NCI-H1417 (cell line): ENCODE results near the gene SPINT2.

Source experiments
- DNase-seq, 3 experiments: peaks; one replicate each; lab custom pipeline; 2025; lab: John Stamatoyannopoulos, UW

Gene SPINT2

GRCh38 chr19:38320969-38321339 lies 56.6 kb downstream of the SPINT2 start:
- no peak for DNase-seq

- no peak for DNase-seq
Measured at GRCh38 chr19:38321646-38322196, 57.3 kb downstream of the SPINT2 start.

- DNase-seq = no peak
Measured at GRCh38 chr19:38323291-38323690, 58.9 kb downstream of the SPINT2 start.

- no peak for DNase-seq
Measured at GRCh38 chr19:38324431-38324830, 60.1 kb downstream of the SPINT2 start.

GRCh38 chr19:38326591-38326990 lies 62.2 kb downstream of the SPINT2 start:
- DNase-seq = no peak

DNA sequence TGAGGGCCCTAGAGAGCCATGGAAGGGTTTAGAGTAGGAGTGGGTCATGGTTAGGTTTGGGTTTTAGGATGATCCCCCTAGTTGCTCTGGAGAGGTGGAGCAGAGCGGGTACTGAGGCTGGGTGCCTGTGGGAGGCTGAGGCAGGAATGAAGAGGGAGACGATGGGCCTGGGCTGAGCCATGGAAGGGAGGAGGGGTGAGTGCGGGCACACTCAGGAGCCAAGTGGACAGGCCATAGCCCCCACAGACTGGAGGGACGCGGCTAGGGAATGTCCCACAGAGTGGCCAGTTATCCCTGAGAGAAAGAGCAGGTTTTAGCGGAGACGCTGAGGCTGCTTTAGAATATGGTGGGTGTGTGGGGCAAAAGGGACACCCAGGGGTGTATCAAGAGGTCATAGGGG lies 65.3 kb downstream of the SPINT2 start:
- no peak for DNase-seq

DNA sequence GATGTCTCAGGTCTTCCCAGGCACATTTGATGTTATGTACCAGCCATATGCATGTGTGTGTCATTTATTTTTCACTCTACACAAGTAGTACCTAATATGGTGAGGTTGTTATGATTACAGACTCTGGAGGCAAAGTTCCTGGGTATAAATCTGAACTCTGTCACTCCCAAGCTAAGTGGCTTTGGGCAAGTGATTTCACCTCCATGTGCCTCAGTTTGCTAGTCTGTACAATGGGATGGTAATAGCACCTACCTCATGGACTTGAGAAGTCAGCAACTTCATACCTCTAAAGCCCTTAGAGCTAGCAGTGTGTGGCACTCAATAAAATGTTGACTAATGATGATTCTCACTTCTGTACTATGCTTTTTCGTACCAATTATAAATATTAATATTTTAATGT lies 67.4 kb downstream of the SPINT2 start:
- no peak for DNase-seq

GRCh38 chr19:38333245-38333644 lies 68.9 kb downstream of the SPINT2 start:
- DNase-seq = no peak

DNA sequence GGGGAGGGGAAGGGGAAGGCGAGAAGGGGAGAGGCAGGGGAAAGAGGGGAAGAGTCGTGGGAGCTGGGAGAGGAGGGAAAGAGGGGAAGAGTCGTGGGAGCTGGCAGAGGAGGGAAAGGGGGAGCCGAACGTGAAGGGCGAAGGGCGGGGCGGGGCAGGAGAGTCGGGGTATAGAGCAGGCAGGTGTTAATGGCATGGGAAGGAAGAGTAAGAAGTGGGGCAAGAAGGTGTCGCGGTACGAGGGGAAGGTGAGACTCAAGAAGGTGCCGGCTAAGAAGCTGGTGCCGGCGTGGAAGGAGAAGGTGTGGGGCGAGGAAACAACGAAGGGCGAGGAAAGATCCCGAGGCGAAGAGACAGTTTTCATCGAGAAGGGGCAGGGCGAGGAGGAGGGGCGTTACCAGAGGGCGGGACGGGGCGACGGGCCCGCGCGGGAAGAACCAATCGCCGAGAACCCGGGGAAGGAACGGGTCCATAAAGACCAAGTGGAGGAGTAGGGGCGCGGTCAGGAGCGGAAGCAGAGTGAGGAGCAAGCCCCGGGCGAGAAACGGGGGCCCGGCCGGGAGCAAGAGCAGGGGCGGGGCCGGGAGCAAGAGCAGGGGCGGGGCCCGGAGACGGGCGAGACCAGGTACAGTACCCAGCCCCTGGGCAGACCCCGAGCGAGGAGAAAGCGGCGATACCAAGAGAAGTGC lies 71.7 kb downstream of the SPINT2 start:
- DNase-seq = peak; percentile 90 to 96 (median 95)

DNA sequence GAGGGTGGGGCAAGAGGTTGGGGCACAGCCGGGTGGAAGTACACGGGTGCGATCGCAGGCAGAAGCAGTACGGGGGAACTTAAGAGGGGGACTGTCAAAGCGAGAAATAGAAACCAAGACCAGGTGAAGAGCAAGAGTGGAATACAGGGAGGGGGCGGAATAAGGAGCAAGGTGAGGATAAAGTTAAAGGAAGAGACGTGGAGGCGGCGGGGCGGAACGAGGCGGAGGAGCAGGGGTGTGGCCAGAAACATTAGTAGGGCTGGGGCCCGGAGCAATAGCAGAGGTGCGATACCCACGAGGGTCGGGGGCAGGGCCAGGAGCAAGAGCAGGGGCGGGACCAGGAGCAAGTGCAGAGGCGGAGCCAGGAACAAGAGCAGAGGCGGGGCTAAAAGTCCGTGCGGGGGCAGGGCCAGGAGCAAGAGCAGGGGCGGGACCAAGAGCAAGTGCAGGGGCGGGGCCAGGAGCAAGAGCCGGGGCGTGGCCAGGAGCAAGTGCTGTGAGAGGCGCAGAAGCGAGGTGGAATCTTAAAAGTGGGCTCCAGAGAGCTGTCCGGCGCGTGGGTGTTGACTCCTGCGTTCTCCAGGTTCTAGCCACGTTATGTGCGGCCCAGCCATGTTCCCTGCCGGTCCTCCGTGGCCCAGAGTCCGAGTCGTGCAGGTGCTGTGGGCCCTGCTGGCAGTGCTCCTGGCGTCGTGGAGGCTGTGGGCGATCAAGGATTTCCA lies 72.4 kb downstream of the SPINT2 start:
- DNase-seq = peak; percentile 85 to 98 (median 93)

DNA sequence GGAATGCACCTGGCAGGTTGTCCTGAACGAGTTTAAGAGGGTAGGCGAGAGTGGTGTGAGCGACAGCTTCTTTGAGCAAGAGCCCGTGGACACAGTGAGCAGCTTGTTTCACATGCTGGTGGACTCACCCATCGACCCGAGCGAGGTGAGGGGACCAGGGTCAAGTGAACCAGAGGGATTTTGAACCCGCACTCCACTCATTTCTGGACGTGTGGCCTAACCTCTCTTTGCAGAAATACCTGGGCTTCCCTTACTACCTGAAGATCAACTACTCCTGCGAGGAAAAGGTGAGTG lies 72.9 kb downstream of the SPINT2 start:
- DNase-seq = no peak

- DNase-seq = peak in 1 of 3 experiments; percentile 2
Measured at GRCh38 chr19:38339011-38339410, 74.6 kb downstream of the SPINT2 start.

GRCh38 chr19:38340927-38341326 lies 76.6 kb downstream of the SPINT2 start:
- DNase-seq = no peak
